ENCODE results near the gene IGBP1. TPM values are rescaled to one million over a fixed set of nuclear protein-coding genes. Genes with fewer than 3 reads are reported as not detected.

Gene IGBP1
- total RNA-seq, result 58.8 and 60.1 TPM in 2 replicates
- long read RNA-seq, transcript IGBP1-201 (6 exons, 1,862 nt), result major isoform, 149 of 203 reads
- long read RNA-seq, transcript IGBP1-202 (7 exons, 1,666 nt), result minor isoform, 23 of 203 reads
- long read RNA-seq, partial matches to known transcripts, result 3 of 203 reads
- long read RNA-seq, other reads (novel, unspliced or antisense), result 28 of 203 reads

DNA sequence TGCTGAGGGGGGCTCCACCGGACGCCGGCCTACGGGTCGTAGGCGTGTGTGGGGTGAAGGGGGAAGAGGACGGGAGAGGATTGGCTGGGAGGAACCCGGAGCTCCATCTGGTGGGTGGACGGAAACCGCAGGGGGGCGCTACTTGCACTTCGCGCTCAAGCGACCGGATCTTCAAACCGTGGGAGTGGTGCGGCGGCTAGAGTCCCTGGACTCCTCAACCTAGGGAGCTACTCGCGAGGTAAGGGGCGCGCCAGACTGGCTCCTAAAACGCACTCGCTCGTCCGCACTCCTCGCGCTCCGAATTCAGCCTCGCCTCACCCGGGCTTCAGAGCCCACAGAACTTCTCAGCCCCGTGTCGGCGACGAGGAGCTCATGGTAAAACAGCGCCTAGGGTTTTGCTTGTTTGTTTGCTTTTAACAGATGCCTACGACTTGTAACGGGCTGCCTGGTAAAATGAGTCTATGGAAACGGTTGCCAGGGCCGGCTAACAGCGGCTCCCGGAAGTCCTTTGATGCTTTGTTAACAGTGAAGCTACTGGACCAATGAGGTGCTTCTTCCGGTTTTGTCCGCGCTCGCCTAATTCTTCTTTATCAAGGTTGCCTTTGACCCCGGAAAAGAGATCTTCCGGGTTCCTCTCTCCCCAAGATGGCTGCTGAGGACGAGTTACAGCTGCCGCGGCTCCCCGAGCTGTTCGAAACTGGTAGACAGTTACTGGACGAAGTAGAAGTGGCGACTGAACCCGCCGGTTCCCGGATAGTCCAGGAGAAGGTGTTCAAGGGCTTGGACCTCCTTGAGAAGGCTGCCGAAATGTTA, at the start of gene IGBP1:
TSS of gene IGBP1 (plus strand) at position 145 of the 813 bp plus-strand sequence. CDS start at position 646, 501 bp downstream.
- peak; percentile 75 for DNase-seq (ENCODE audit: low spot score, unreplicated experiment)
- H3K36me3 Mint-ChIP-seq (ENCODE audit: insufficient read depth), result peaks cover 3% of the 10 kb centered on the region
- H3K27me3 Mint-ChIP-seq, result no peaks in the 10 kb centered on the region
- peak within 1 kb of the TSS; percentile 99 for H3K4me3 Mint-ChIP-seq (ENCODE audit: low read depth)
- H3K27ac Mint-ChIP-seq, result peak within 1 kb of the TSS; percentile 99
- peaks cover 15% of the 10 kb centered on the region for H3K9me3 Mint-ChIP-seq (ENCODE audit: low read depth)
- peaks cover 6% of the 10 kb centered on the region for H3K4me1 Mint-ChIP-seq (ENCODE audit: low read depth)
- TF ChIP-seq, protein P1, sequence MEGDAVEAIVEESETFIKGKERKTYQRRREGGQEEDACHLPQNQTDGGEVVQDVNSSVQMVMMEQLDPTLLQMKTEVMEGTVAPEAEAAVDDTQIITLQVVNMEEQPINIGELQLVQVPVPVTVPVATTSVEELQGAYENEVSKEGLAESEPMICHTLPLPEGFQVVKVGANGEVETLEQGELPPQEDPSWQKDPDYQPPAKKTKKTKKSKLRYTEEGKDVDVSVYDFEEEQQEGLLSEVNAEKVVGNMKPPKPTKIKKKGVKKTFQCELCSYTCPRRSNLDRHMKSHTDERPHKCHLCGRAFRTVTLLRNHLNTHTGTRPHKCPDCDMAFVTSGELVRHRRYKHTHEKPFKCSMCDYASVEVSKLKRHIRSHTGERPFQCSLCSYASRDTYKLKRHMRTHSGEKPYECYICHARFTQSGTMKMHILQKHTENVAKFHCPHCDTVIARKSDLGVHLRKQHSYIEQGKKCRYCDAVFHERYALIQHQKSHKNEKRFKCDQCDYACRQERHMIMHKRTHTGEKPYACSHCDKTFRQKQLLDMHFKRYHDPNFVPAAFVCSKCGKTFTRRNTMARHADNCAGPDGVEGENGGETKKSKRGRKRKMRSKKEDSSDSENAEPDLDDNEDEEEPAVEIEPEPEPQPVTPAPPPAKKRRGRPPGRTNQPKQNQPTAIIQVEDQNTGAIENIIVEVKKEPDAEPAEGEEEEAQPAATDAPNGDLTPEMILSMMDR (IDR thresholded peaks at IDR 0.05; ENCODE audit: unreplicated experiment), result peak; percentile 74

DNA sequence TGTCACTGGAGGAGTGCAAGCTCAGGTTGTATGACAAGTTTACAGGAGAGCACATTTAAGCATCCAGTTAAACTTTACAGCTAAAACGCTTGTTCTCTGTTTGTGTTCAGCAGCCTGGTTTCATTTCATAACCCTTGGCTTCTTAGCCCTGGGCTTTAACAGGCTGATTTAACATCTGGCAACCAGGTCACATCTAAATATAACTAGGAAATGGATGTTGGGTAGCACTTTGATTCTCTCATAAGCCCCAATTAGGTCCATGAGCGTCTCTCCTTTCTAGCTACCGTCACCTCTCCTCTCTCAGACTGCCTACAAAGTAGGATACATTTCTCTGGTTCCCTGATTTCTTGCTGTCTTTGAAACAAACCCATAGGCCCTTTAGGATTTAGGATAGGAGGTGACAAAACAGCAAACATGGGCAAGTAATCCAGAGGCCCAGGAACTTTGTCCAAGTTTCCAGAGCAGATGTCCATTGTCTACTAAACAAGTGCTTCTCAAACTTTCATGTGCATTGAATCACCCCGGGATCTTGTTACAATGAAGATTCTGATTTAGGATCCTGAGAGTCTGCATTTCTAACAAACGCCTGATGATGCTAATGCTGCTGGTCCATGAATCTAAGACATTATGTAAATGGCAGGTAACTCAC, 48.5 kb upstream of the IGBP1 start:
- no peaks in the 10 kb centered on the region for H3K36me3 Mint-ChIP-seq (ENCODE audit: insufficient read depth)
- peaks cover 3% of the 10 kb centered on the region for H3K27me3 Mint-ChIP-seq
- H3K9me3 Mint-ChIP-seq (ENCODE audit: low read depth), result peaks cover 9% of the 10 kb centered on the region
- no peaks in the 10 kb centered on the region for H3K4me1 Mint-ChIP-seq (ENCODE audit: low read depth)
- no peak overlapping the region for H3K4me3 Mint-ChIP-seq (ENCODE audit: low read depth)
- DNase-seq (ENCODE audit: low spot score, unreplicated experiment), result no peak
- H3K27ac Mint-ChIP-seq, result no peak overlapping the region
- TF ChIP-seq, protein P1 (IDR thresholded peaks at IDR 0.05; ENCODE audit: unreplicated experiment), result no peak

DNA sequence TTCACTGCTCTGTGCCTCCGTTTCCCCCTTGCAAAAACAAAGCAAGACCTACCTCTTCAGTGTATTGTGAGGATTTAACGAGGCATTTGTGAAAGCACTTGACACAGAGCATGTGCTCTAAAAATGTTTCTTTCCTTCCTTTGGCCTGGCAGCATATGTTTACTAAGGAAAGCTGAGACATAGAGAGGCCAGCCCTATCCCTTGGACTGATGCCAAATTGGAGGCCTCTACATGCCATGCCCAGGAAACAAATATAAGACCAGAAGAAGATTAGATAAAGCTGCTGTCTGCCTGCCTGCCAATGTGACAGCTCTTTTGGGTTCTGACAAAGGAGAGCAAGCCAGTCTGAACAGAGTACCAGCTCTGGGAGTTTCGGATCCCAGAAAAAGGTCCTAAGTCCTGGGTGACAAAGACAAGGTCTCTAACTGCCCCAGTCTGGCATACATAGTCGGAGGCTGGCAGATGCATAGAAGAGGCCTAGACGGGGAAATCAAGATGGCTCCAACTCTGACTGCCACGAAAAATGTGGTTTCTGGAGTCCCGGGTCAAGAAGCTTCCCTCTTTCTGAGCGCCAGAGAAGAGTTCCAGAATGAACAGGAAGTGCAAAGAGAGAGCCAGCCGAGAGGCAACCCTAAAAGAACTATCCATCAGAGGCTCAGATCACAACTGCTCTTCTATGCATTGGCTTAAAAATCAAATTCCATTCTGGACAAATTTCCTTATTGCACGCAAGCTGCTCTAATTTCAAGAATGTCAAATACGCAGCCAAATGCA, 45.2 kb upstream of the IGBP1 start:
- peaks cover 3% of the 10 kb centered on the region for H3K27me3 Mint-ChIP-seq
- no peak overlapping the region for H3K27ac Mint-ChIP-seq
- H3K9me3 Mint-ChIP-seq (ENCODE audit: low read depth), result peaks cover 9% of the 10 kb centered on the region
- DNase-seq (ENCODE audit: low spot score, unreplicated experiment), result no peak
- TF ChIP-seq, protein P1 (IDR thresholded peaks at IDR 0.05; ENCODE audit: unreplicated experiment), result no peak
- H3K4me1 Mint-ChIP-seq (ENCODE audit: low read depth), result no peaks in the 10 kb centered on the region
- H3K36me3 Mint-ChIP-seq (ENCODE audit: insufficient read depth), result no peaks in the 10 kb centered on the region
- no peak overlapping the region for H3K4me3 Mint-ChIP-seq (ENCODE audit: low read depth)

DNA sequence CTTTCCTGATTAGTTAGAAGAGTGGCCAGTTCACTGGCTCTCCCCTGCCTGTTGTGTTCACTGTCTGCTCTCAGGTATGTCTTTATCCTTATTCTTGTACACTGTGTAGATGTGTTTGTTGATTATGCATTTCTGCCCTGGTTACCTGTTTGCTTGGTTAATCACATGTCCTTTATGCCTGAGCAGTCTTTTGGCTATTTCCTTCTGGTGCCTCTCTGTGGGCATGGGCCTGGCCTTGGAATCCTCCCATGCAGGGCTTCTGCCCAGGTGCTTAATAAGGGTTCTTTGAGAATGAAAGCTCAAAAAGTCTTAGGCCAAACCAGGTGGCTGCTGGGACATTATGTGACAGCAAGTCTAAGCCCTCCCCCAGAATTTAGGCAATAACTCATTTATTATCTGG, 44.5 kb upstream of the IGBP1 start:
- Mint-ChIP-seq H3K4me3 (ENCODE audit: low read depth) (no peak overlapping the region), H3K27me3 (peaks cover 3% of the 10 kb centered on the region), H3K36me3 (ENCODE audit: insufficient read depth) (no peaks in the 10 kb centered on the region), H3K27ac (no peak overlapping the region), H3K9me3 (ENCODE audit: low read depth) (peaks cover 13% of the 10 kb centered on the region), H3K4me1 (ENCODE audit: low read depth) (no peaks in the 10 kb centered on the region)
- no peak for DNase-seq (ENCODE audit: low spot score, unreplicated experiment)
- TF ChIP-seq, protein P1 (IDR thresholded peaks at IDR 0.05; ENCODE audit: unreplicated experiment), result no peak
